Suppressor macrophage treated with lipopolysaccharide for 1 hour (primary cell): ENCODE measurements around the gene ANAPC4.

Source experiments
- DNase-seq, 3 donors: peaks; one replicate each; pipeline ENCODE4 v3.0.0-alpha.2; 2020 to 2022

ANAPC4 gene

GRCh38 chr4:25377572-25378436, 741 bp downstream of the ANAPC4 start:
- peak; percentile 8 to 36 (median 12) for DNase-seq

DNA sequence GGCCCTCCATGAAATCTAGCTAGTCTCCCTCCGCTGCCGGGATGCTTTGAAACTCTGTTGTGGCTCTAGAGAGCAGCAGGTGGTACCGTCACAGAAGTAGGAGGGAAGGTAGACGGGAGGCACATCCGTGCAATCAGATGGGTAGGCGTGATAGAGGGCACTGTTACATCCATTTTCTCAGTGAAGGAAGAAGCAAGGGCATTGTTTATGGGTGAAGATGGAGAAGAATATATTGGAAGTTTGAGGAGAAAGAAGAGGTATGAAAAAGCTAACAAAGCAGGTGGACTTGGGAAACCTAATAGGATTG, 1.3 kb downstream of the ANAPC4 start:
- no peak for DNase-seq

DNA sequence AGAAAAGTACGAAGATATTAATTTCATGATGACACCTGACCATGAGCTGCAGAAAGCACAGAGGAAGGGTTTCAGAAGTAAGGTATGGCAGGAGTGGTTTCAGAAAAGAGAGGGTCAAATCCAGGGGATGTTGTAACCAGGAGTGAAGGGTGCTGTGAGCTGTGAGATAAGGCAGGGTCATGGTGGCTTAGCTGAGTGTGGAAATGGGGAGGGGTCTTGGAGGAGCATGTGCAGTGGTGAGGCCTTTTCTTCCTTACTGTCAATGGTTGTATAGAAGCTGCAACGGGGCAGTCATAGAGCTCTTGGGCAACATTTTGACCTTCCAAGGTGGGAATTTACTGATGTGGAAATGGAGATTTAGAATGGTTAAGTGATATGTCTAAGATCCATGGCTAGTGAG, 2.5 kb downstream of the ANAPC4 start:
- no peak for DNase-seq

- DNase-seq: no peak
These were observed 6.6 kb downstream of the ANAPC4 start for GRCh38 chr4:25383647-25384046.

- DNase-seq: no peak
These were observed 9.9 kb downstream of the ANAPC4 start for GRCh38 chr4:25386926-25387325.

GRCh38 chr4:25397305-25397704, 20.2 kb downstream of the ANAPC4 start:
- DNase-seq: no peak

DNA sequence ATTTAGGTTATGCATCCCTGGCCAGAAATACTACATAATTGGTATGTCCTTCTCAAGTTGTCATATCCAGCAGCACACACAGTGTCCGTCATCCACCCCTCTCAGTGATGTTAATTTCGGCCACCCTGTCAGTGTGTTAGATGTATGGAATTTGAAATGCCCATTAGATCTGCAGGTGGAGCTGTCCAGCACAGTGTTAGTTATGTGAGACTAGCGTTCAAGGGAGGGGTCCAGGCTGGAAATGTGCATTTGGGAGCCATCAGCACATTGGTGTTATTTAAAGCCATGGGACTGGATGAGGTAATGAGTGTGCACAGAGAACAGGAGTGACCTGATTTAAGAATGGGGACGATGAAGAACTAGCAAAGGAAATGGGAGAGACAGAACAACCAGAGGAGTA, 22.4 kb downstream of the ANAPC4 start:
- DNase-seq: no peak

DNA sequence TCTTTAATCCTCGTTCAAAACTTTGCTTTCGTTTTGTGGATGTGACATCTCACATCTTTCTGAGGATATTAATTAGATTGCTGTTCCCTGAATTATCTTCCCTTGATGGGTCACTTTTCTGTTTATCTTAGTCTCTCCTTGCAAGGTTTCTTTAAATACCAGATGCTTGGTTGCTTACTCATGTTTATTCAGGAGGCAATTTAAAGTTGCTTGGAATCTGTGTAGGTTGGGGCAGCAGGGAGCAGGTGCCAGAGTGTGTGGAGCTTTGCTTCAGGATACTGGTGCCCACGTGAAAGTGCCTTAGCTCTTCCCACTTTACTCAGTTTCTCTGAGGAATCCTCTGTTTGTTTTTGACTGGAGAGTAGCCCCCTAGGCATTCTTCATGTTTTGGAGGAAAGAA, 24.0 kb downstream of the ANAPC4 start:
- no peak for DNase-seq

DNA sequence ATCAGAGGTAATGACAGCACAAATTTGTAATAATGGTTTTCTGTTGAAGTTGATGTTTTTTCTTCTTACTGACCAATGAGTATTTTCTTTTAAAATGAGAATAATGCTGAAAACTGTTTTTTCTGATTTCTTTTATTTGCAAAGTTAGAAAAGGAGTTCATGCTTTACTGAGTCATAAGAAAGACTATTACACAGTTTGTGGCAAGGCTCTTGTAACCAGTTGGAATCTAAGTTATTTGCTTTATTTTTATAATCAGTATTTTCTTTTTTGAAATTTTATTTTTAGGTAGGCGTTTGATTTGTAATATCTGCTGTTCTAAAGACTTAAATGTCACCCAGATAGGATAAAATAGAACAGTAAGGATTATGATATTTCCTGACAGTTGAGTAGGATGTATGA, 25.5 kb downstream of the ANAPC4 start:
- DNase-seq: no peak

- no peak for DNase-seq
These were observed 26.6 kb downstream of the ANAPC4 start for GRCh38 chr4:25403699-25404098.

DNA sequence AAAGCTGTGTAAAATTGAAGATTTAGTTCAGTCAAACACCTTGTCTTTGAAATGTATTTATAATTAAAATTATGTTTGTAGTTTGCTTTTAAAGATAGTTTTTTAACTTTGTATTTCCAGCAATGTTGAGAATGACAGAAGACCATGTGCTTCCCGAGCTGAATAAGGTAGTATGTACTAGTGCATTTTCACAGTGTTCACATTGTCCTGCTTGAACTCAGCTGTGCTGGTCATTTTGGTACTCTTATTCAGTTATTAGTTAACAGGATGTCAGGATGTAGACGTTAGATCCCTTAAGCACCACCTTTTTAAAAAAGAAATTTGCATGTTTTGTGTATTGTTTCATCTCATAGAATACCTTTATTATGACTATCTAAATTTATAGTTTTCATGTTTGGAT, 28.4 kb downstream of the ANAPC4 start:
- no peak for DNase-seq

- DNase-seq: no peak
These were observed 29.1 kb downstream of the ANAPC4 start for GRCh38 chr4:25406081-25406692.

DNA sequence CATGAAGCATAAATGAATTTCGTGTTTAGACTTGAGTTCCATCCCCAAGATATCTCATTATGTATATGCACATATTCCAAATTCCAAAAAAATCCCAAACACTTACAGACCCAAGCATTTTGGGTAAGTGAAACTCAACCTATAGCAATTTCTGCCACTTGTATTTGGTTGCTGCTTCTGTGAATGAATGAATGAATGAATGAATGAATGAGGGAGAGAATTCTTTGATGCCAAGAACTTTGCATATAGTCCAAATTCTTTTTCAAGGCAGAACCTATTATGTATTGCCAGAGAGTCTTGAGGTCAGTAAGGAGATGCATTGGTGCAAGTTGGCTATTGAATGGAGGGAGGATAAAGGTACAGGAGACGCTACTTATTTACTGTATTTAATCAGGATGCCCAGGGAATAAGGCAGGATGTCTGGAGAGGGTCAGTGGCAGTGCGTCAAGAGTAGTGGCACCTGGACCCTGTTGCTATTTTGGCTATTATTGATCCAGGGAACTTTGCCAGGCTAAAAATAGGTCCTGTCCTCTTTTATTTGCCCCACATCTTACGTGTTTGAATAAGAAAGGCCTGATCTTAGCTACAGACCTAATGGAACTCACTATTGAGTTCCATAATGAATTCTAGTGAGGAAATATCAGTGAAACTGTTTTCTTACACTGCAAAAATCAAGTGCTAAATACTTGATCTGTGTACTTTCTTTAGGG, 33.9 kb downstream of the ANAPC4 start:
- no peak for DNase-seq

GRCh38 chr4:25413261-25413660, 36.2 kb downstream of the ANAPC4 start:
- no peak for DNase-seq

DNA sequence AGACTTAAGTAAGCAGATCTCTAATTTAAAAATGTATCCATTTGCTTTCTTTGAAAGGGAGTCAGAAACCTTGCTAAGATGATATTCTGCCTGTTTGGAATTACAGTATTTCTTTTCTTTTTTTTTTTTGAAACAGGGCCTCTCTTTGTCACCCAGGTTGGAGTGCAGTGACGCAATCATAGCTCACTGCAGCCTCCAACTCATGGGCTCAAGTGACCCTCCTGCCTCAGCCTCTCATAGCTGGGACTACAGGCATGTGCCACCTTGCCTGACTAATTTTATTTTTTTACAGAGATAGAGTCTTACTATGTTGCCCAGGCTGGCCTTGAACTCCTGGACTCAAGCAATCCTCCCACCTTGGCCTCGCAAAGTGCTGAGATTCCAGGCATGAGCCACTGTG, 40.0 kb downstream of the ANAPC4 start:
- DNase-seq: no peak

GRCh38 chr4:25420931-25421330, 43.9 kb downstream of the ANAPC4 start:
- no peak for DNase-seq

DNA sequence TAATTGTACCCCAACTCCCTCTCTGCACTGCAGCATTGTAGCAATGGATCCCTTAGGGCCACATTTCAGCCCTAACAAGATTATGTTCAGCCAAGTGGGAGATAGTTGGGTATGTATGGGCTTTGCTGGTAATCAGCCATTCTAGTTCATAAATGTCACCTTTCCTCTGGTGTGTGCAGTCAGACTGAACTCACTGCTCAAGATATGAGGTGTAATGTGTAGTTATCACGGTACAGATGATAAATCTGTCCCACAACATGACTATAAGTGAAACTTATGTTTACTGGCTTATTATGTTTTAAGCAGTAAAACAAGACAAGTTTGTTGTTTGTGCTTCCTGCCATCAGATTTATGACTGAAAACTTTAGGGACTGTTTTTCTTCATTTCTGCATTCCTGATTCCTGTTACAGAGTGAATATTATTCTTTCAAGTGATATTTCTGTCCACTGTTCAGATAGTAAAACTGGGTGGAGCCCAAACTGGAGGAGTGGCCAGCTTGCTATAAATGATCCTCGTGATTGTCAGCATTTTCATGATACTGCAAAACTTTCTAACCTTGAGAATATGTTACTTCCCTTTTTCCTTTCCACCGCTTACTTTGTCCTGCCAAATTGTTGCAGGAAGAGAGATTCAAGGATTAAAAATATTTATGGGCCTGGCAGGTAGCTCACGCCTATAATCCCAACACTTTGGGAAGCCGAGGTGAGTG, 44.9 kb downstream of the ANAPC4 start:
- DNase-seq: peak; percentile 39 to 45 (median 42)

GRCh38 chr4:25423548-25423947, 46.5 kb downstream of the ANAPC4 start:
- DNase-seq: no peak

- DNase-seq: no peak
These were observed 47.6 kb downstream of the ANAPC4 start for GRCh38 chr4:25424539-25425228.

DNA sequence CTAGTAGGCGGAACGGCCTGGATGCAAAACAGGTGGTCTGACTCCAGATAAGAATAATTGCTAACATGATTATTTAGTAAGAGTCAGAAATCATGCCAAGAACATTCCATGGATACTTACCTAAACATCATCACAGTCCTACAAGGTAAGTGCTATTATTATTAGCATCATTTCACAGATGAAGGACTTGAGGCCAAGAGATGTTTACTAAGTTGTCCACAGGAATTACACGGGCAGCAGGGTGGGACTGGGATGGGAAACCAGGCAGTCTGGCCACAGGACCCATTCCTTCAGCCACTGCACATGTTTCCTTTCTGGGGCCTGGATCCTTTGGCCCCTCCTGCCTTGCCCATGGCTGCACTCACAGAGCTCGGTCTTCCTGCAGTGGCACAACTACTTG, 48.3 kb downstream of the ANAPC4 start:
- DNase-seq: no peak

GRCh38 chr4:25427871-25428270, 50.8 kb downstream of the ANAPC4 start:
- DNase-seq: no peak

DNA sequence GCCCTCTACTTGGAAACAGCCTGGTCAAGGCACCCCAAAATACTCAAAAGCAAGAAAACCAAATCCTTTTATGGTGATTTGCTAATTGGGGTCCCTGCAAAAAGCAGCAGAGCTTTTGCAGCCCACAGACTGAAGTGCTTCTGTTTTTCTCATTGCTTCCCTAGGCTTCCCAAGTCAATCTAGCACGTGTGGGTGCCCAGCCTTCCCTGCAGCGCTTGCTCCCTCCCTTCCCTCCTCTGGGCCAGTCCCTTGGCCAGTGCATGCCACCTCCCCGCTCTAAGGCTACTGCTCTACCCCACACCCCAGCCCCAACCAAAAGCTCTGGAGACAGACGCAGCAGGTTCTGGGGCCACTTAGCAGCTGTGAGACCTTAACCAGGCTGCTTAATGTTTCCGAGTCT, 53.6 kb downstream of the ANAPC4 start:
- DNase-seq: no peak
